ENCODE measurements around the gene DMRTC2. TPM values are rescaled to one million over a fixed set of nuclear protein-coding genes. Genes with fewer than 3 reads are reported as not detected.
A peak's percentile ranks its signal among the peaks of the same experiment; 100 is the strongest.

Gene DMRTC2
- total RNA-seq (2014; rRNA removed; shearing (Covaris generic)), result not detected in 2 replicates
- 0.20 TPM in 1 of 2 replicates, not detected in the other for polyA plus RNA-seq (2015; cell fraction: cytosol; rRNA removed)
- not detected in 2 replicates for polyA plus RNA-seq (2015; cell fraction: nucleus; rRNA removed)

GRCh38 chr19:41845001-41845050 is at the start of gene DMRTC2:
DMRTC2 (plus strand) TSS chr19:41845042; CDS start chr19:41847429, 2,387 bp downstream.
- no peak for DNase-seq (ENCODE audit: low read depth, low spot score)
- in situ Hi-C loops (cut with HindIII; ENCODE audit: low pct_unique_long_range_greater_than_20kb, low sequenced_read_pairs), result no loop called here

GRCh38 chr19:41796362-41796761 is 48.5 kb upstream of the DMRTC2 start, which contains the start of gene CEACAM3:
CEACAM3 (plus strand) TSS chr19:41796587; CDS start chr19:41796678, 91 bp downstream.
- in situ Hi-C loops (cut with HindIII; ENCODE audit: low pct_unique_long_range_greater_than_20kb, low sequenced_read_pairs), result no loop called here
- no peak for DNase-seq (ENCODE audit: low read depth, low spot score)

DNA sequence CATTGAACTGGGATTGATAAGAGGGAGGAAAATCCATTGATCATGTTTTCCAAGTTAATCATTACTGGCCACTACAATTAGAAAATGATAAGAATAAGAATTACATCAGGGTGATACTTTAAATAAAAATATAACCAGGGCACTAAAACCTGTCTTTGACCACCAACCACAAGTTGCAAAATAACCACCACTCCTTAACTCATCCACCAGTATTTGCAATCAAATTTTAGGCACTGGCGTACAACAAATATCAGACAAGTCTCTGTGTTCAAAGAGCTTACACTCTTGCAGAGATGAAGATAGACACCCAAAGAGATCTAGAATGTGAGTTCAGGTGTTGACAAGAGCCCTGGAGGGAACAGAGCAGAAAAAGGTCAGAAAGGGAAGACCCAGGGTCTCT is 47.9 kb upstream of the DMRTC2 start:
- DNase-seq (ENCODE audit: low read depth, low spot score), result no peak
- in situ Hi-C loops (cut with HindIII; ENCODE audit: low pct_unique_long_range_greater_than_20kb, low sequenced_read_pairs), result no loop called here

- no peak for DNase-seq (ENCODE audit: low read depth, low spot score)
- in situ Hi-C loops (cut with HindIII; ENCODE audit: low pct_unique_long_range_greater_than_20kb, low sequenced_read_pairs), result no loop called here
These were observed 45.3 kb upstream of the DMRTC2 start for GRCh38 chr19:41799444-41800000.

DNA sequence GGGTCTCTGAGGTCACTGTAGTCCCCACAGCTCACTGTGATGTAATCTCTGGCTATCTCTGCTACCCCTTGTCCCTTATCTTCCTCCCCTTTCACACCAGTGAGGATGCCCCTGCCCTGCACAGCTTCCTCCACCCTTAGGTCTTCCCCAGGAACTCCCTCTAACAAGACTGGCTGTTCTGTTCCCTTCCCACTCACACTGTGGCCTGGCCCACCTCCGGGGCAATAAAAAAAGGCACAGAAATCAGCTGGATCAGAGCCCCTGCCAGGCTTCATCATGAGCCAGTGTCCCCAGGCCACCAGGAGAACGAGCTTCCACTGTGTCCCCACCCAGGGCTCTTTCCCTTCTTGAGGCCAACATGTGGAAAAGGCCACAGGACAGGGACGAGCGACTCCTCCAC is 43.8 kb upstream of the DMRTC2 start:
- no peak for DNase-seq (ENCODE audit: low read depth, low spot score)
- in situ Hi-C loops (cut with HindIII; ENCODE audit: low pct_unique_long_range_greater_than_20kb, low sequenced_read_pairs), result no loop called here

GRCh38 chr19:41801792-41802211 is 43.0 kb upstream of the DMRTC2 start:
- in situ Hi-C loops (cut with HindIII; ENCODE audit: low pct_unique_long_range_greater_than_20kb, low sequenced_read_pairs), result no loop called here
- DNase-seq (ENCODE audit: low read depth, low spot score), result no peak

DNA sequence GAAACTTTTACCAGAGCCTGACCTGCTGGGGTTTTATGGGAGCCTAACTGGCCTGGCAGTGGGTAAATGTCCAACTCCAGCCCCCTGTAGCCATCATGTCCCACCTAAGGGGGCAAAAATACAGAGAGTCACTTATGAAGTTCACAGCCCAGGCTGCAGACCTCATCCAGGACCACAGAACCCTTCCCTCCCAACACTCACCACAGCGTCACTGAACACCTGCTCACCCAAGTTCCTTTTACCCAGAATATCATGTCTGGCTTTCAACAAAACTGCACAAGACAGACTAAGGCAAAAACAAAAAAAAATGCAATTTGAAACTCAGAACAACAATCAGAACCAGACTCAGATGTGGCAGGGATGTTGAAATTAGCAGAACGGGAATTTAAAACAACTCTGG is 42.1 kb upstream of the DMRTC2 start:
- DNase-seq (ENCODE audit: low read depth, low spot score), result no peak
- in situ Hi-C loops (cut with HindIII; ENCODE audit: low pct_unique_long_range_greater_than_20kb, low sequenced_read_pairs), result no loop called here

DNA sequence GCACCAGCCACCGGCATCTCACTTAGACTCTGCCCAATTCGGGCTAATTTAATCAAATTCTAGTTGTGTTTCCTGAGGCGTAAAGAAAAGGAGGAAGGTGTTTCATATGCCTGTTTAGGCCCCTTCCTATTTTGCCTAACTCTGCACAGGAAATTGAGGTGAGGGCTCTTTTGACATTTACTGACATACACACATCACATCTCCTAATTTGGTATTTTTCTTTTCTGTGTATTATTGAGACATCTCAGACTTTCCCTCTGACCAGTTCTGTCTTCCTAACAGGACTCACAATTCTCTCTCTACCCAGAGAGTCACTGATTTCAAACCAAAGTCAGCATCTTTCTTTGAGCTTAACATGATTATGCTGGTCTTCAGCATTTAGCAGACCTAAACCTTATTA is 40.5 kb upstream of the DMRTC2 start:
- no peak for DNase-seq (ENCODE audit: low read depth, low spot score)
- in situ Hi-C loops (cut with HindIII; ENCODE audit: low pct_unique_long_range_greater_than_20kb, low sequenced_read_pairs), result no loop called here

DNA sequence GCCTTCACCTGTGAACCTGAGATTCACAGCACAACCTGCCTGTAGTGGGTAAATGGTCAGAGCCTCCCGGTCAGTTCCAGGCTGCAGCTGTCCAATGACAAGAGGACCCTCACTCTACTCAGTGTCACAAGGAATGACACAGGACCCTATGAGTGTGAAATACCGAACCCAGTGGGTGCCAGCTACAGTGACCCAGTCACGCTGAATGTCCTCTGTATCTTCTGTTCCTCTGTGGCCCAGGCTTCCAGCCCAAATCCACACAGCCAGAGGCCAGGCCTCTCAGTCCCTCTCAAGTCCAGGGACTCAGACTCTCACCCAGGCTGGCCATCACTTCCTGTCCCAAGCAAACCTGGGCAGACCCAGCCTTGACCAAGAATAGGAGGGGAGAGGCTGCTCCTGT is 37.7 kb upstream of the DMRTC2 start:
- in situ Hi-C loops (cut with HindIII; ENCODE audit: low pct_unique_long_range_greater_than_20kb, low sequenced_read_pairs), result no loop called here
- no peak for DNase-seq (ENCODE audit: low read depth, low spot score)

DNA sequence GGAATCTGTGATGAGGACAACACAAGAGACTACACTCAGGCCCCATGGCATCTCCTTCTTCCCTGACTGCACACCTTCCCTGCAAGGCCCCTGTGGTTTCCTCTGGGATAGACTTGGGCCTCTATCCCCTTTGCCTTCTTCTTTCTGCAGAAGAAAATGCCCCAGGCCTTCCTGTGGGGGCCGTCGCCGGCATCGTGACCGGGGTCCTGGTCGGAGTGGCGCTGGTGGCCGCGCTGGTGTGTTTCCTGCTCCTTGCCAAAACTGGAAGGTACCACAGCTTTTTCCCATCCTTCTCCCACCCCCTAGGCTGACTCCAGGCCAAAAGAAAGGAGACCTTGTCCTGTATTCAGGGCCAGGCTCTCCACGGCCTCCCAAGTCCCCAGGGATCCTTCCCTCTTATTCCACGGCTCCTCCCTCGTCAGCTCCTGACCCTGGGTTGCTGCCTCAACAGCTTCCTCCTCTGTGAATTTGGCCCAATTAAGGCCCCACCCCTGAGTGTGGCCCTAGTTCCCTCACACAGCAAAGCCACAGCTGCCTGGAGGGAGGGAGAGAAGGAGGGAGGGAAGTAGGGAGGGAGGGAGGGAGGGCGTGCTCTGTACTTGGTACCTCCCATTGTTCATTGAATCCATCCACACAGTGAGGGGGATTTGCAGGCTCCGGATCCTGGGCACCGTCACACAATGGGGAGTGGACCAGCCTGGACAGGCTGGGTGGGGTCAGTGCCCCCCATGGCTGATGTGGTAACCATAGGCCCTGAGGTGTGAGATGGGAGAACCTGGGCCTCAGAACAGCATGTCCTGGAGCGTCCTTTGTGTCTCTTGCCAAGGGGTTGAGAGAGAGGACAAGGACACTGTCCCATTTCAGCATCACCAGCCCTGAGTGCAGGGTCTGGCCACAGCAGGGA is 35.9 kb upstream of the DMRTC2 start:
- in situ Hi-C loops (cut with HindIII; ENCODE audit: low pct_unique_long_range_greater_than_20kb, low sequenced_read_pairs), result no loop called here

GRCh38 chr19:41810301-41810700 is 34.5 kb upstream of the DMRTC2 start:
- no peak for DNase-seq (ENCODE audit: low read depth, low spot score)
- in situ Hi-C loops (cut with HindIII; ENCODE audit: low pct_unique_long_range_greater_than_20kb, low sequenced_read_pairs), result no loop called here

More for the DNA sequence above, 35.9 kb upstream of the DMRTC2 start:
- DNase-seq (ENCODE audit: low read depth, low spot score), result no peak

GRCh38 chr19:41811036-41811435 is 33.8 kb upstream of the DMRTC2 start:
- DNase-seq (ENCODE audit: low read depth, low spot score), result no peak
- in situ Hi-C loops (cut with HindIII; ENCODE audit: low pct_unique_long_range_greater_than_20kb, low sequenced_read_pairs), result no loop called here

DNA sequence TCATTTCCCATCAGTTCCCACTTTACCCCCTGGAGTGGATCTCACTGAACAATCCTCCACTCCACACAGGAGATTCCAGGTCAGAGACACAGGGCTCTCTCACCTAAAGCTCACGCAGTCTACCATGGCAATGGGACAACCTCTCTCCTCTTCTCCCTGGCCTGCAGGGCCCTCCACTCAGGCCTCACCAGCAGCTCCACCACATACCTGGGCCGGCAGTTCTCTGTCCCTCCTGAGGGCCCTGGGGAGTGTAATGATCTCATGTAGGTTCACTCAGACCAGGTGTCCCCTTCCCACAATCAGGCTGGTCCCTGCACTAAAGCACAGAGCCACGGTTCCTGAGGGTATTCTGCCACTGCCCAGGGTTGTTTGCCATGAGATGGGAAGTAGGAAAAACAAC is 32.9 kb upstream of the DMRTC2 start:
- in situ Hi-C loops (cut with HindIII; ENCODE audit: low pct_unique_long_range_greater_than_20kb, low sequenced_read_pairs), result no loop called here
- DNase-seq (ENCODE audit: low read depth, low spot score), result no peak

DNA sequence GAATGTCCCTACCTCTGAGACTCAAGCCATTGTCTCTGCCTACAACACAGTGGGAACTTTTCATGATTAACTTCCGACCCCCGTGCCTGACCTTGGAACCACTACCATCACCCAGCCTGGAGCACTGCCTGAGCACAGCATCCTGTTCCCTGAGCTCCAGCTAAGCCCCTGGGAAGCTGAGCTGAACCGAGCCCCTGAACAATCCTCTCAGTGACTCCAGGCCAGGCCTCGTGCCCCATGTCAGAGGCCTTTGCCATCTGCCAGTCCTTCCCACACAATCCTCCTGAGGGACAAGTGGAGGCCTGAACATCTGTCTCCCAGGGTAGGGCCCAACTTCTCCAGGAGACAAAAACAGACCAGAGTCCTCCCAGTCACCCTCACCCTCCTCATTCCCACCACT is 30.9 kb upstream of the DMRTC2 start:
- in situ Hi-C loops (cut with HindIII; ENCODE audit: low pct_unique_long_range_greater_than_20kb, low sequenced_read_pairs), result no loop called here

DNA sequence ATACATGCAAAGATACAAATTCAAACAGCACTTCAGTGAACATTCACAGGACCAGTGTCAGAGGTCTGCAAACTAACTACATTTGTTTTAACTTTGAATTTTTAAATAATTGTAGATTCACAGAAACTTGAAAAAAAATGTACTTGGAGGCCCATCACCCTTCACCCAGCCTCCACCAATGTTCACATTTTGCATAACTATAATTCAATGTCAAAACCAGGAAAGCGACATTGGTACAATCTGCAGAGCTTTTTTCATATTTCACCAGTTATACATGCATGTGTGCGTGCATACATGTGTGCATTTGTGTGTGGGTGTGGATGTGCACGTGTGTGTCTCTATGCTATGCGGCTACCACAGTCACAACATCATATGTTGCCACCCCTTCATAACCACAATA is 29.5 kb upstream of the DMRTC2 start:
- in situ Hi-C loops (cut with HindIII; ENCODE audit: low pct_unique_long_range_greater_than_20kb, low sequenced_read_pairs), result no loop called here
- DNase-seq (ENCODE audit: low read depth, low spot score), result no peak

More for the DNA sequence above, 30.9 kb upstream of the DMRTC2 start:
- no peak for DNase-seq (ENCODE audit: low read depth, low spot score)

- no peak for DNase-seq (ENCODE audit: low read depth, low spot score)
- in situ Hi-C loops (cut with HindIII; ENCODE audit: low pct_unique_long_range_greater_than_20kb, low sequenced_read_pairs), result no loop called here
These were observed 28.1 kb upstream of the DMRTC2 start for GRCh38 chr19:41816761-41817160.

DNA sequence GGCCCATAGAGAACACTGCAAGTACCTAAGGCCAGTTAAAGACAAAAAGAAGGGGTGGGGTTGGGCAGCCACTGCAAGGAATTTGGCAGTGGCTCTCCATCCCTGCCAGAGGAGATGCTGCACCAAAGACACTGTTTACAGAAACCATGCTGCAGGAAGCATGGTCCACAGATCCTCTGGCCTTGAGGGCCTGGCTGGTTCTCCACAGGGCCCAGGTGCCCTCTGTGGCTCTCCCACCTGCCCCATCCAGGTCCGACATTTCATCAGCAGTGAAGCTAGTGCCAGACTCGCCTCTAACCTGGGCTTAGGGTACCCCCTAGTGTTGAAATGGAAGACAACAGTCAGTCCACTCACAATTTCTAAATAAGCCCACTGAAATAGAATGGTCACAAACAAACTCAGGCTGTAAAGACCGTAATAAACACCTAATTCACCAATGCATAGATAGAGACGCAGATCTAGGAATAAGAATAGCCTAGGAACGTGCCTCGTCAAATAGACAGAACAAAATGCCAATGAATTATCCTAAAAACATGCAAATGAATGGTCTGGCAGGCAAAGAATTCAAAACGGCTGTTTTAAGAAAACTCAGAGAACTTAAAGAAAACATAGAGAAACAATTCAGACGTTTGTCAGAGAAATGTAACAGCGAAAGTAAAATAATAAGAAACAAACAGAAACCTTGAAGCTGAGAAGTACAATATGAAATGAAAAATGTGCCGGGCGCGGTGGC is 23.7 kb upstream of the DMRTC2 start:
- in situ Hi-C loops (cut with HindIII; ENCODE audit: low pct_unique_long_range_greater_than_20kb, low sequenced_read_pairs), result no loop called here
- peak; percentile 74 for DNase-seq (ENCODE audit: low read depth, low spot score)

DNA sequence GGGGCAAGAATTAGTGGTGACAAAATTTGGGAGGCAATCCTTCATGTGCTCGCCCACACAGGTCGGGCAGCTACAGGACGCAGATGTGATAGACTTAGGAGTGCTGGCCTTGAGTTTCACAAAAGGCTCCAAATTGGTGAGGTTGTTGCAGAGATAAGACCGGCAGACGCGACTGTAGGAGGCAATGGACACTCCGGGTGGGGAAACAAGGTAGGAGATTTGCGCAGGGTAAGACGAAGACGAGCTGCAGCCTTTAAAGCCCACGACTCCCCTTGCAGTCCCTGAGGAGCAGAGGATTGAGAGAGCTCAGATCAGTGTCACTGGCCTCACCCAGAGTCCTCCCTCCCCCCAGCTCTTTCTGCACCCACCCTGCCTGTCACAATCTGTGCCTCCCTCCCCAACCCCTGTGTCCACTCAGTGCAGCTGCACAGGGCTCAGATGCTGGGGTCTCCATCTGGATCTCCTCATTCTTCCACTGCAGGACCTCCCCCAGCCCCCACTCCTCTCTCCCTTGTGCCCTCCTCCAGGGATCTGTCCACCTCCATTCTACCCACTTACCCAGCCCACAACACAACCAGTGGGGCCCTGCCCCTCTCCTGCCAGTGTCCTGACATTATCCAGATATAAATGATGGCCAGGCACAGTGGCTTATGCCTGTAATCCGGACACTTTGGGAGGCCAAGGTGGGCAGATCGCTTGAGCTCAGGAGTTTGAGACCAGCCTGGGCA is 6.7 kb upstream of the DMRTC2 start:
- in situ Hi-C loops (cut with HindIII; ENCODE audit: low pct_unique_long_range_greater_than_20kb, low sequenced_read_pairs), result no loop called here
- DNase-seq (ENCODE audit: low read depth, low spot score), result no peak

Measured in SK-MEL-5 (cell line).